GM12891 (cell line): Measurements from ENCODE around the gene UIMC1.

Experiments
- POLR2A ChIP-seq: IDR thresholded peaks from 2 replicates; pipeline ENCODE4 v1.6.1; 2011; ENCODE audit warnings: low read depth, low read length, control low read depth
- POLR2AphosphoS5 ChIP-seq: IDR thresholded peaks from 2 replicates; pipeline ENCODE4 v1.6.1; 2011; ENCODE audit warnings: low read depth, low read length, control low read depth
- SPI1 ChIP-seq: IDR thresholded peaks from 2 replicates; pipeline ENCODE4 v1.6.1; 2011; ENCODE audit warnings: low read depth, low read length, control low read depth
- TAF1 ChIP-seq: IDR thresholded peaks from 2 replicates; pipeline ENCODE4 v1.6.1; 2011; ENCODE audit warnings: low read depth, low read length, control low read depth

- no peak for TF ChIP-seq TAF1
- TF ChIP-seq POLR2AphosphoS5 = no peak
- TF ChIP-seq POLR2A = no peak
- no peak for TF ChIP-seq SPI1
Measured at GRCh38 chr5:177027665-177028064, 21.1 kb upstream of the UIMC1 start.
